GM21367 (cell line): Measurements from ENCODE around the gene KCNK1.

Experiments used
- ATAC-seq: cut with Tn5 transposase; IDR thresholded peaks from one replicate; pipeline ENCODE4 v1.9.1; 2021; ENCODE audit not compliant: unreplicated experiment

The KCNK1 gene

GRCh38 chr1:233613252-233614172 lies at the start of gene KCNK1:
Gene KCNK1, plus strand, starts transcription at chr1:233614106. Its CDS starts 66 bp downstream, at chr1:233614172.
- no peak for ATAC-seq

- ATAC-seq = no peak
These were observed 48.6 kb upstream of the KCNK1 start for GRCh38 chr1:233565313-233565712.

GRCh38 chr1:233566886-233567285 lies 47.0 kb upstream of the KCNK1 start:
- no peak for ATAC-seq

- ATAC-seq = no peak
These were observed 44.3 kb upstream of the KCNK1 start for GRCh38 chr1:233569636-233570035.

- ATAC-seq = no peak
These were observed 43.7 kb upstream of the KCNK1 start for GRCh38 chr1:233570216-233570615.

- no peak for ATAC-seq
These were observed 43.2 kb upstream of the KCNK1 start for GRCh38 chr1:233570706-233571105.

- ATAC-seq = no peak
These were observed 41.0 kb upstream of the KCNK1 start for GRCh38 chr1:233572896-233573295.

GRCh38 chr1:233575450-233575849 lies 38.5 kb upstream of the KCNK1 start:
- ATAC-seq = no peak

GRCh38 chr1:233582439-233582838 lies 31.5 kb upstream of the KCNK1 start:
- ATAC-seq = no peak

GRCh38 chr1:233584376-233584775 lies 29.5 kb upstream of the KCNK1 start:
- ATAC-seq = no peak

GRCh38 chr1:233584931-233585330 lies 29.0 kb upstream of the KCNK1 start:
- ATAC-seq = no peak

GRCh38 chr1:233586301-233586700 lies 27.6 kb upstream of the KCNK1 start:
- ATAC-seq = no peak

- no peak for ATAC-seq
These were observed 26.7 kb upstream of the KCNK1 start for GRCh38 chr1:233587196-233587595.

GRCh38 chr1:233587958-233588799 lies 25.7 kb upstream of the KCNK1 start:
- no peak for ATAC-seq

GRCh38 chr1:233597489-233597901 lies 16.4 kb upstream of the KCNK1 start:
- ATAC-seq = no peak

- ATAC-seq = peak; percentile 84
These were observed 14.9 kb upstream of the KCNK1 start for GRCh38 chr1:233598891-233599541.

- peak; percentile 39 for ATAC-seq
These were observed 14.3 kb upstream of the KCNK1 start for GRCh38 chr1:233599542-233600073.

- no peak for ATAC-seq
These were observed 13.4 kb upstream of the KCNK1 start for GRCh38 chr1:233600488-233600887.

GRCh38 chr1:233603478-233603877 lies 10.4 kb upstream of the KCNK1 start:
- ATAC-seq = no peak

GRCh38 chr1:233605205-233605604 lies 8.7 kb upstream of the KCNK1 start:
- no peak for ATAC-seq

- no peak for ATAC-seq
These were observed 7.1 kb upstream of the KCNK1 start for GRCh38 chr1:233606813-233607212.
